Endothelial cell (in vitro differentiated cells): ENCODE data around the gene HMOX1. TPM values are rescaled to one million over a fixed set of nuclear protein-coding genes. Genes with fewer than 3 reads are reported as not detected.

Source experiments
- DNase-seq: peaks from one replicate; pipeline ENCODE4 v3.0.0; 2021; ENCODE audit warnings: low spot score
- H3K27ac Mint-ChIP-seq: one replicate; pipeline ENCODE4 v1.8.0; 2021; ENCODE audit warnings: mixed read lengths, inconsistent platforms; ENCODE audit not compliant: unreplicated experiment
- H3K27me3 Mint-ChIP-seq: one replicate; pipeline ENCODE4 v1.8.0; 2021; ENCODE audit warnings: mild to moderate bottlenecking, moderate library complexity, mixed read lengths, inconsistent platforms; ENCODE audit not compliant: unreplicated experiment
- H3K36me3 Mint-ChIP-seq: one replicate; pipeline ENCODE4 v1.8.0; 2021; ENCODE audit warnings: mild to moderate bottlenecking, low read depth, mixed read lengths, inconsistent platforms; ENCODE audit not compliant: unreplicated experiment
- H3K4me1 Mint-ChIP-seq: one replicate; pipeline ENCODE4 v1.8.0; 2021; ENCODE audit warnings: mild to moderate bottlenecking, mixed read lengths, inconsistent platforms; ENCODE audit not compliant: unreplicated experiment
- H3K4me3 Mint-ChIP-seq: one replicate; pipeline ENCODE4 v1.8.0; 2021; ENCODE audit warnings: mild to moderate bottlenecking, mixed read lengths, inconsistent platforms; ENCODE audit not compliant: unreplicated experiment
- H3K9me3 Mint-ChIP-seq: one replicate; pipeline ENCODE4 v1.8.0; 2021; ENCODE audit warnings: mixed read lengths, inconsistent platforms; ENCODE audit not compliant: unreplicated experiment
- total RNA-seq: library from RNA; stranded (reverse); fragmentation: NEBNext Ultra II Directional; extraction: Animal tissue kit (Norgen Biotek cat#: 25700); gene quantifications from one replicate; pipeline ENCODE4 v1.2.1, GENCODE V29; 2021; ENCODE audit not compliant: unreplicated experiment
- TF ChIP-seq, protein P1 (sequence below): fragments of 200-600 bp; sonication (generic); IDR thresholded peaks from one replicate; pipeline ENCODE4 v1.5.0; 2021; ENCODE audit warnings: antibody characterized with exemption; ENCODE audit not compliant: unreplicated experiment

HMOX1 gene
- total RNA-seq, 1 donor from 2014 or later, result 17.5 TPM

DNA sequence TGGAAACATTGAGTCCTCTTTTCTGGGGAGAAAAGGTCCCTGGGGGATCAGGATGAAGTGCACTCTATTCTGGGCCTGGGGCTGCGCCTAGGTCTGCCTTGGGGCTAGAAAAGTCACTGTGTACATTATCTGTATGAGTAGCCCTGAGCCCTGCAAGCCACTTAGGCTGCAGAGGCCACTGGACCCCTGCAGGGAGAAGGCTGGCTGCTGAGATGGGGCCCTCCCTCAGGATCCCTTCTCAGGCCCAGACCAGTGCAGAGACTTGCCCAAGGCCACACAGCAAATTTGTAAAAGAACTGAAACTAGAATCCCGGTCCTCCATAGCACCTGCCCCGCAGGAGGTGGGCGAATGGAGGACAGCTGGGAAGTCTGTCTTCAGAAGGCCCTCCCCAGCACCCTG, 26.8 kb upstream of the HMOX1 start:
- DNase-seq, result no peak
- no peaks in the 10 kb centered on the region for H3K36me3 Mint-ChIP-seq
- H3K4me3 Mint-ChIP-seq, result no peak overlapping the region
- no peak overlapping the region for H3K27ac Mint-ChIP-seq
- peaks cover 8% of the 10 kb centered on the region for H3K4me1 Mint-ChIP-seq
- peaks cover 1% of the 10 kb centered on the region for H3K27me3 Mint-ChIP-seq
- H3K9me3 Mint-ChIP-seq, result no peaks in the 10 kb centered on the region
- TF ChIP-seq, protein P1, sequence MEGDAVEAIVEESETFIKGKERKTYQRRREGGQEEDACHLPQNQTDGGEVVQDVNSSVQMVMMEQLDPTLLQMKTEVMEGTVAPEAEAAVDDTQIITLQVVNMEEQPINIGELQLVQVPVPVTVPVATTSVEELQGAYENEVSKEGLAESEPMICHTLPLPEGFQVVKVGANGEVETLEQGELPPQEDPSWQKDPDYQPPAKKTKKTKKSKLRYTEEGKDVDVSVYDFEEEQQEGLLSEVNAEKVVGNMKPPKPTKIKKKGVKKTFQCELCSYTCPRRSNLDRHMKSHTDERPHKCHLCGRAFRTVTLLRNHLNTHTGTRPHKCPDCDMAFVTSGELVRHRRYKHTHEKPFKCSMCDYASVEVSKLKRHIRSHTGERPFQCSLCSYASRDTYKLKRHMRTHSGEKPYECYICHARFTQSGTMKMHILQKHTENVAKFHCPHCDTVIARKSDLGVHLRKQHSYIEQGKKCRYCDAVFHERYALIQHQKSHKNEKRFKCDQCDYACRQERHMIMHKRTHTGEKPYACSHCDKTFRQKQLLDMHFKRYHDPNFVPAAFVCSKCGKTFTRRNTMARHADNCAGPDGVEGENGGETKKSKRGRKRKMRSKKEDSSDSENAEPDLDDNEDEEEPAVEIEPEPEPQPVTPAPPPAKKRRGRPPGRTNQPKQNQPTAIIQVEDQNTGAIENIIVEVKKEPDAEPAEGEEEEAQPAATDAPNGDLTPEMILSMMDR, result no peak

- H3K9me3 Mint-ChIP-seq, result no peaks in the 10 kb centered on the region
- no peak overlapping the region for H3K27ac Mint-ChIP-seq
- H3K4me1 Mint-ChIP-seq, result peaks cover 5% of the 10 kb centered on the region
- H3K4me3 Mint-ChIP-seq, result no peak overlapping the region
- H3K36me3 Mint-ChIP-seq, result no peaks in the 10 kb centered on the region
- no peak for DNase-seq
- H3K27me3 Mint-ChIP-seq, result peaks cover under 1% of the 10 kb centered on the region
- TF ChIP-seq, protein P1, result no peak
Observed at GRCh38 chr22:35357883-35358621, 22.8 kb upstream of the HMOX1 start.

- Mint-ChIP-seq H3K4me1 (peaks cover 5% of the 10 kb centered on the region), H3K36me3 (no peaks in the 10 kb centered on the region), H3K27me3 (no peaks in the 10 kb centered on the region), H3K27ac (no peak overlapping the region), H3K4me3 (no peak overlapping the region), H3K9me3 (no peaks in the 10 kb centered on the region)
- TF ChIP-seq, protein P1, result no peak
- no peak for DNase-seq
Observed at GRCh38 chr22:35359380-35360065, 21.4 kb upstream of the HMOX1 start.

GRCh38 chr22:35361001-35361558, 19.8 kb upstream of the HMOX1 start:
- Mint-ChIP-seq H3K4me1 (no peaks in the 10 kb centered on the region), H3K9me3 (no peaks in the 10 kb centered on the region), H3K4me3 (no peak overlapping the region), H3K27ac (no peak overlapping the region), H3K36me3 (no peaks in the 10 kb centered on the region), H3K27me3 (no peaks in the 10 kb centered on the region)
- TF ChIP-seq, protein P1, result no peak
- DNase-seq, result no peak
